ENCODE data around the gene CHERP. TPM values are rescaled to one million over a fixed set of nuclear protein-coding genes. Genes with fewer than 3 reads are reported as not detected.

The CHERP gene
- total RNA-seq, 2 experiments from 2014 or later, result 15.6 to 87.2 TPM

DNA sequence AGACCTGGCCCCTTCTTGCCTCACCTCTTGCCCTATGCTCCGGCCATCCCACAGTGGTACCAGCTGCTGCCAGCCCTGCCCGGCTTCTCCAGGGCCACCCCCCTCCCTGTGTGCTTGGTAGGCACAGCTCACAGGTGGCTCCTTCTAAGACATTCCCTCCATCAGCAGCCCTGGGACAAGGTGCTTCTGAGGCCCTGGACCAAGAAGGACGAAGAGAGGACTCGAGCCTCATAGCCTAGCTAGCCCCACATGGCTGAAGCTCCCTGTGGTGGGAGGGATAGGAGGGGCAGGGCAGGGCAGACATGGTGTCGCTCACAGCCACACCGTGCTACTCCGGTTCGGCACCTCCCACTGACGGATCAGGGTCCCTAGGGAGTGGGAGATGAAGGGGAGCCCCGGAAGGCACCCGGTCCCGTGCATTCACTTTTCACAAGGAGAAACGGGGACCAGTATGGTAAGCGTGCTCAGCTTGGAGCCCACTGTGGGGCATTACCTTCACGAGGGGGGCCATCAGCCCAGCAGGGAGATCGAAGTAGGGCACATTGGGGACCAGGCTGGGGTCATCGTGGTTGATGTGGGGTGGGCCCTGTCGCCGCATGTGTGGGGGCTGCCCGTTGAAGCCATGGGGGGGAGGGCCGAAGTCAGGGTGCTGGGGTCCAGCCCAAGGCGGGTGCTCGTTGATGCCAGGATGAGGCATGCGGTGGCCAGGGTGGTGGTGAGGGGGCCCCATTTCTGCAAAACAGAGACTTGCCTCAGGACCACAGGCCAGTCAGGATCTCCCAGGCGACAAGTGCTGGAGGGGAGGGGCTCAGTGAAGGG, 19.5 kb downstream of the CHERP start:
- Histone ChIP-seq H2AFZ (ENCODE audit: low read length) (no peak overlapping the region), H3K9me2 (ENCODE audit: insufficient read depth, low read length) (no peaks in the 10 kb centered on the region), H3K4me2 (ENCODE audit: low read length) (no peak overlapping the region), H4K20me1 (ENCODE audit: insufficient read depth, low read length) (no peaks in the 10 kb centered on the region), H3K36me3 (ENCODE audit: insufficient read depth, low read length) (peaks cover 96% of the 10 kb centered on the region), H3K4me1 (ENCODE audit: insufficient read depth, low read length, poor library complexity, severe bottlenecking) (no peaks in the 10 kb centered on the region), H3K9me3 (ENCODE audit: low read length) (no peaks in the 10 kb centered on the region), H3K79me2 (ENCODE audit: insufficient read depth, low read depth, low read length) (no peaks in the 10 kb centered on the region), H3K4me3 (ENCODE audit: low read depth, low read length, poor library complexity, severe bottlenecking) (no peak overlapping the region), H3K27ac (ENCODE audit: low read depth, low read length, poor library complexity, severe bottlenecking) (no peak overlapping the region)
- intact Hi-C loops (cut with micrococcal nuclease; ENCODE audit: unreplicated experiment), result no loop called here
- TF ChIP-seq, protein P1, sequence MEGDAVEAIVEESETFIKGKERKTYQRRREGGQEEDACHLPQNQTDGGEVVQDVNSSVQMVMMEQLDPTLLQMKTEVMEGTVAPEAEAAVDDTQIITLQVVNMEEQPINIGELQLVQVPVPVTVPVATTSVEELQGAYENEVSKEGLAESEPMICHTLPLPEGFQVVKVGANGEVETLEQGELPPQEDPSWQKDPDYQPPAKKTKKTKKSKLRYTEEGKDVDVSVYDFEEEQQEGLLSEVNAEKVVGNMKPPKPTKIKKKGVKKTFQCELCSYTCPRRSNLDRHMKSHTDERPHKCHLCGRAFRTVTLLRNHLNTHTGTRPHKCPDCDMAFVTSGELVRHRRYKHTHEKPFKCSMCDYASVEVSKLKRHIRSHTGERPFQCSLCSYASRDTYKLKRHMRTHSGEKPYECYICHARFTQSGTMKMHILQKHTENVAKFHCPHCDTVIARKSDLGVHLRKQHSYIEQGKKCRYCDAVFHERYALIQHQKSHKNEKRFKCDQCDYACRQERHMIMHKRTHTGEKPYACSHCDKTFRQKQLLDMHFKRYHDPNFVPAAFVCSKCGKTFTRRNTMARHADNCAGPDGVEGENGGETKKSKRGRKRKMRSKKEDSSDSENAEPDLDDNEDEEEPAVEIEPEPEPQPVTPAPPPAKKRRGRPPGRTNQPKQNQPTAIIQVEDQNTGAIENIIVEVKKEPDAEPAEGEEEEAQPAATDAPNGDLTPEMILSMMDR (conservative IDR thresholded peaks at IDR 0.05; ENCODE audit: low read length), result no peak
- TF ChIP-seq EZH2phosphoT487 (IDR thresholded peaks at IDR 0.05; ENCODE audit: borderline replicate concordance, low read depth, low read length), result no peak
- CTCF ChIA-PET (ENCODE audit: unreplicated experiment), result no interaction called here
- BruUV-seq (replicated peaks), result no TSS peak
- no peak for DNase-seq (ENCODE audit: low spot score)
- POLR2A ChIA-PET, result no interaction called here

DNA sequence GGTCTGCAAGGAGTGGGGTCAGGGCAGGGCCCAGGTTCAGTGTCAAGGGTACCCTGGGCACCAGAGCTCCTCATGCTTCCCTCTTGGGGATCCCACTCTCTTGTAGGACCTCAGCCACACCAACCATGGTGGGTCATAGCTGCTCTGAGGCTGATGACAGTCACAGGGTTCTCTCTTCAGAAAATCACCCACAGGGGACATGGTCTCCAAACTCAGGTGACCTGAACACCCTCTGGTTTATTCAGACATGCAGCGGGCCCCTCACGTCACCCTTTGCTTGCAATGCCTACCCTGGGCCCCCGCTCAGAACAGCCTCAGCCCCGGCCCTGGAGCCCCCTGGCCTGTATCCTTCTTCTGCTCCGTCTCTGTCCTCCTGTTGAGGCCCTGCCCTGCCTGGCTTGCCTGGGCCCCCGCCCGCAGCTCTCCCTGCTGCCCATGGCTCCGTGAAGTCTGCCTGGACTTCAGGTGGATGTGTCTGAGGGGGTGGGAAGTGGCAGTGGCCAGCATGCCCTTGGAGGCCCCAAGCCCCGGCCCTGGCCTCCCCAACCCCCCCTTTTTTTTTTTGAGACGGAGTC, 20.4 kb downstream of the CHERP start:
- Histone ChIP-seq H3K4me1 (ENCODE audit: insufficient read depth, low read length, poor library complexity, severe bottlenecking) (no peaks in the 10 kb centered on the region), H3K4me3 (ENCODE audit: low read depth, low read length, poor library complexity, severe bottlenecking) (no peak overlapping the region), H3K4me2 (ENCODE audit: low read length) (no peak overlapping the region), H2AFZ (ENCODE audit: low read length) (no peak overlapping the region), H3K36me3 (ENCODE audit: insufficient read depth, low read length) (peaks cover 96% of the 10 kb centered on the region), H3K27ac (ENCODE audit: low read depth, low read length, poor library complexity, severe bottlenecking) (no peak overlapping the region), H4K20me1 (ENCODE audit: insufficient read depth, low read length) (no peaks in the 10 kb centered on the region), H3K9me3 (ENCODE audit: low read length) (no peaks in the 10 kb centered on the region), H3K79me2 (ENCODE audit: insufficient read depth, low read depth, low read length) (no peaks in the 10 kb centered on the region), H3K9me2 (ENCODE audit: insufficient read depth, low read length) (no peaks in the 10 kb centered on the region)
- BruUV-seq (replicated peaks), result no TSS peak
- intact Hi-C loops (cut with micrococcal nuclease; ENCODE audit: unreplicated experiment), result no loop called here
- no peak for DNase-seq (ENCODE audit: low spot score)
- ChIA-PET POLR2A (no interaction called here), CTCF (ENCODE audit: unreplicated experiment) (no interaction called here)
- TF ChIP-seq EZH2phosphoT487 (IDR thresholded peaks at IDR 0.05; ENCODE audit: borderline replicate concordance, low read depth, low read length), result no peak
- TF ChIP-seq, protein P1 (conservative IDR thresholded peaks at IDR 0.05; ENCODE audit: low read length), result no peak
